Activated B cell treated with CpG ODN at 0.5 μM for 24 hours (primary cell): ENCODE measurements around the gene PCSK4. TPM values are rescaled to one million over a fixed set of nuclear protein-coding genes. Genes with fewer than 3 reads are reported as not detected.

ENCODE experiments used
- ATAC-seq: fragments of 200-7000 bp; cut with Tn5 transposase; one replicate; pipeline ENCODE4 v1.10.0; 2021; ENCODE audit warnings: low read depth, mild to moderate bottlenecking, moderate library complexity
- CTCF ChIA-PET: fragments of 350-600 bp; sonication (Branson Sonifier 250); formaldehyde crosslinking; loops from one replicate; lab custom pipeline; 2021; ENCODE audit warnings: antibody characterized with exemption; lab: Charles Lee
- POLR2A ChIA-PET: fragments of 350-600 bp; sonication (Branson Sonifier 250); formaldehyde crosslinking; loops from one replicate; lab custom pipeline; 2021; ENCODE audit warnings: antibody characterized with exemption; lab: Charles Lee
- DNase-seq: peaks from one replicate; pipeline ENCODE4 v3.0.0; 2022
- H3K27ac Mint-ChIP-seq: one replicate; pipeline ENCODE4 v1.8.0; 2020; ENCODE audit warnings: mixed read lengths
- H3K27me3 Mint-ChIP-seq: one replicate; pipeline ENCODE4 v1.8.0; 2021; ENCODE audit warnings: mixed read lengths
- H3K36me3 Mint-ChIP-seq: one replicate; pipeline ENCODE4 v1.8.0; 2021; ENCODE audit warnings: low read depth, mixed read lengths
- H3K4me1 Mint-ChIP-seq: one replicate; pipeline ENCODE4 v1.8.0; 2021; ENCODE audit warnings: mixed read lengths
- H3K4me3 Mint-ChIP-seq: one replicate; pipeline ENCODE4 v1.8.0; 2020; ENCODE audit warnings: mild to moderate bottlenecking, mixed read lengths
- H3K9me3 Mint-ChIP-seq: one replicate; pipeline ENCODE4 v1.8.0; 2020; ENCODE audit warnings: mixed read lengths
- CTCF ChIP-seq: fragments of 200-600 bp; IDR thresholded peaks from one replicate; pipeline ENCODE4 v1.8.0; 2022; ENCODE audit warnings: antibody characterized with exemption, mild to moderate bottlenecking
- intact Hi-C: fragments of 100-400 bp; cut with micrococcal nuclease; formaldehyde crosslinking; loops from one replicate; pipeline ENCODE4 v1.15.1; 2024
- total RNA-seq: library from RNA; stranded (reverse); gene quantifications from 2 replicates; pipeline ENCODE4 v1.2.3, GENCODE V29; 2022

The PCSK4 gene
- total RNA-seq, 1 donor from 2014 or later: 1.3 TPM

GRCh38 chr19:1483979-1484428 lies 6.1 kb downstream of the PCSK4 start:
- no peak for TF ChIP-seq CTCF
- ATAC-seq (no peak), DNase-seq (no peak)
- Mint-ChIP-seq H3K9me3 (no peaks in the 10 kb centered on the region), H3K27ac (no peak overlapping the region), H3K27me3 (no peaks in the 10 kb centered on the region), H3K4me3 (no peak overlapping the region), H3K36me3 (peaks cover 3% of the 10 kb centered on the region), H3K4me1 (peaks cover 5% of the 10 kb centered on the region)
- intact Hi-C loops: no loop called here
- ChIA-PET POLR2A (no interaction called here), CTCF (no interaction called here)

- ATAC-seq (no peak), DNase-seq (no peak)
- Mint-ChIP-seq H3K27me3 (no peaks in the 10 kb centered on the region), H3K36me3 (peaks cover 4% of the 10 kb centered on the region), H3K9me3 (no peaks in the 10 kb centered on the region), H3K4me1 (peaks cover 7% of the 10 kb centered on the region), H3K27ac (no peak overlapping the region), H3K4me3 (no peak overlapping the region)
- no peak for TF ChIP-seq CTCF
- intact Hi-C loops: no loop called here
- ChIA-PET CTCF (no interaction called here), POLR2A (no interaction called here)
These were observed 6.8 kb downstream of the PCSK4 start for GRCh38 chr19:1483131-1483978.

GRCh38 chr19:1482361-1483130 lies 7.6 kb downstream of the PCSK4 start:
- intact Hi-C loops: no loop called here
- POLR2A ChIA-PET: interaction anchor here (0.6 kb wide), 1 partner anchor 420 kb away, joined by 4 read pairs; no protein-coding TSS in a partner anchor
- Mint-ChIP-seq H3K36me3 (peaks cover 4% of the 10 kb centered on the region), H3K9me3 (no peaks in the 10 kb centered on the region), H3K27ac (no peak overlapping the region), H3K27me3 (no peaks in the 10 kb centered on the region), H3K4me1 (peaks cover 14% of the 10 kb centered on the region), H3K4me3 (no peak overlapping the region)
- CTCF ChIA-PET: no interaction called here
- ATAC-seq: no peak
- TF ChIP-seq CTCF: no peak
- DNase-seq: no peak

- Mint-ChIP-seq H3K9me3 (no peaks in the 10 kb centered on the region), H3K4me1 (peaks cover 18% of the 10 kb centered on the region), H3K27ac (no peak overlapping the region), H3K36me3 (peaks cover 6% of the 10 kb centered on the region), H3K4me3 (no peak overlapping the region), H3K27me3 (no peaks in the 10 kb centered on the region)
- ChIA-PET CTCF (no interaction called here), POLR2A (no interaction called here)
- DNase-seq: no peak
- intact Hi-C loops: no loop called here
- ATAC-seq: no peak
- no peak for TF ChIP-seq CTCF
These were observed 8.2 kb downstream of the PCSK4 start for GRCh38 chr19:1481893-1482360.
